ENCODE measurements around the gene CIB2.

DNA sequence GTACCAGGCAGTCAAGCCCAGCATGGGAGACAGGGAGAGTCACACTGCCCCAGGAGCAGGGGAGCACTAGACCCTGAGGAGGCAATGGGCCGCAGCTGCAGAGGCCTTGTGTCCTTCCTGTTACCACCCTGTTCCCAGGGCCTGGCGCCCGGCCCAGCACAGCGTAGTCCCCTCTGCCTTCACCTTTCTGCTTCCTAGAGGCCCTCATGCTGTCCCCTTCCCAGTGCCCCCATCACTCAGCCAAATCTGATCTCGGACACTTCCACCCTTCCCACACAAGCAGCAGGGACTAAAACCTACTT lies 46.8 kb downstream of the CIB2 start:
- TF ChIP-seq, protein P1, sequence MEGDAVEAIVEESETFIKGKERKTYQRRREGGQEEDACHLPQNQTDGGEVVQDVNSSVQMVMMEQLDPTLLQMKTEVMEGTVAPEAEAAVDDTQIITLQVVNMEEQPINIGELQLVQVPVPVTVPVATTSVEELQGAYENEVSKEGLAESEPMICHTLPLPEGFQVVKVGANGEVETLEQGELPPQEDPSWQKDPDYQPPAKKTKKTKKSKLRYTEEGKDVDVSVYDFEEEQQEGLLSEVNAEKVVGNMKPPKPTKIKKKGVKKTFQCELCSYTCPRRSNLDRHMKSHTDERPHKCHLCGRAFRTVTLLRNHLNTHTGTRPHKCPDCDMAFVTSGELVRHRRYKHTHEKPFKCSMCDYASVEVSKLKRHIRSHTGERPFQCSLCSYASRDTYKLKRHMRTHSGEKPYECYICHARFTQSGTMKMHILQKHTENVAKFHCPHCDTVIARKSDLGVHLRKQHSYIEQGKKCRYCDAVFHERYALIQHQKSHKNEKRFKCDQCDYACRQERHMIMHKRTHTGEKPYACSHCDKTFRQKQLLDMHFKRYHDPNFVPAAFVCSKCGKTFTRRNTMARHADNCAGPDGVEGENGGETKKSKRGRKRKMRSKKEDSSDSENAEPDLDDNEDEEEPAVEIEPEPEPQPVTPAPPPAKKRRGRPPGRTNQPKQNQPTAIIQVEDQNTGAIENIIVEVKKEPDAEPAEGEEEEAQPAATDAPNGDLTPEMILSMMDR (IDR thresholded peaks at IDR 0.05): no peak
- TF ChIP-seq TAF1 (IDR thresholded peaks at IDR 0.05; ENCODE audit: borderline replicate concordance, low read depth, low read length) (no peak), MEF2A (IDR thresholded peaks at IDR 0.05; ENCODE audit: borderline replicate concordance, low read depth) (no peak)
